ENCODE data around the gene SKAP1.

SKAP1 gene

DNA sequence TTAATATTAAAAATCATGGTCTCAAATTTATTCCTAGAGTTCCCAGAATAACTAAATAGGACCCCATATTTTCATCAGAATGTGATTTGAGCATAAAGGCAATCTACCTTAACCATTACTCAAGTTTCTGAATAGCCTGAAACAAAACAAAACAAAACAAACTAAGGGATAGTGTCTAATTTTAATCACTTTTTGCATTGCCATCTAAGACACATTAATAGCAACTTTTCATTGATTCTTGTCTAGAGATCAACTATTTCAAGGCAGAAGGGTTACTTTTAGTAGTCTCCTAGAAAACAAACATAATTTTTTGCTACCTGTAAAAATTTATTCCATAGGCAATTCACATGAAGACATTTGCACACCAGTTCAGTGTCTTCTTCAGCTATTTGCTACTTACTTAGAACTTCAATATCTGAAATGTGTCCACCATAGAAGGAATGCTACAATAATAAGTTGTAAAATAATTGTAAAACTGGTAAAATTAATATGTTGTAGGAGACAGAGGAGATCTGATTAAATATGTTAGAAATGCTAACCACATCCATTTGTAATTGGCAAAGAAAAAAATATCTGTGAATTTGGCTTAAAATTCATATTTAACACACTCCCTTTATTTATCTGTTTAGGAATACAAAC lies 94.7 kb downstream of the SKAP1 start:
- no peaks in the 10 kb centered on the region for H3K9me2 ChIP-seq (replicated peaks; ENCODE audit: low read depth, low read length)
- H3K4me1 ChIP-seq (ENCODE audit: insufficient read depth, low read length, poor library complexity, severe bottlenecking) = peaks cover 81% of the 10 kb centered on the region
- H3K9me3 ChIP-seq (ENCODE audit: insufficient read depth, low read depth, low read length) = no peaks in the 10 kb centered on the region
- H3K27me3 ChIP-seq (ENCODE audit: insufficient read depth, low read length, poor library complexity, severe bottlenecking) = no peaks in the 10 kb centered on the region
- peaks cover 49% of the 10 kb centered on the region for H3K79me2 ChIP-seq (ENCODE audit: insufficient read depth, low read length)
- peak overlapping the region; percentile 78 for H3K4me2 ChIP-seq (ENCODE audit: low read depth, low read length, poor library complexity, severe bottlenecking)
- peak overlapping the region; percentile 77 for H3K9ac ChIP-seq (ENCODE audit: low read depth, low read length, poor library complexity, severe bottlenecking)
- TF ChIP-seq, protein P1, sequence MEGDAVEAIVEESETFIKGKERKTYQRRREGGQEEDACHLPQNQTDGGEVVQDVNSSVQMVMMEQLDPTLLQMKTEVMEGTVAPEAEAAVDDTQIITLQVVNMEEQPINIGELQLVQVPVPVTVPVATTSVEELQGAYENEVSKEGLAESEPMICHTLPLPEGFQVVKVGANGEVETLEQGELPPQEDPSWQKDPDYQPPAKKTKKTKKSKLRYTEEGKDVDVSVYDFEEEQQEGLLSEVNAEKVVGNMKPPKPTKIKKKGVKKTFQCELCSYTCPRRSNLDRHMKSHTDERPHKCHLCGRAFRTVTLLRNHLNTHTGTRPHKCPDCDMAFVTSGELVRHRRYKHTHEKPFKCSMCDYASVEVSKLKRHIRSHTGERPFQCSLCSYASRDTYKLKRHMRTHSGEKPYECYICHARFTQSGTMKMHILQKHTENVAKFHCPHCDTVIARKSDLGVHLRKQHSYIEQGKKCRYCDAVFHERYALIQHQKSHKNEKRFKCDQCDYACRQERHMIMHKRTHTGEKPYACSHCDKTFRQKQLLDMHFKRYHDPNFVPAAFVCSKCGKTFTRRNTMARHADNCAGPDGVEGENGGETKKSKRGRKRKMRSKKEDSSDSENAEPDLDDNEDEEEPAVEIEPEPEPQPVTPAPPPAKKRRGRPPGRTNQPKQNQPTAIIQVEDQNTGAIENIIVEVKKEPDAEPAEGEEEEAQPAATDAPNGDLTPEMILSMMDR (conservative IDR thresholded peaks at IDR 0.05; ENCODE audit: low read length) = no peak
- no peak for TF ChIP-seq EZH2phosphoT487 (IDR thresholded peaks at IDR 0.05; ENCODE audit: borderline replicate concordance)
- peak overlapping the region; percentile 68 for H3K4me3 ChIP-seq (ENCODE audit: low read length, poor library complexity, severe bottlenecking)
- peaks cover 15% of the 10 kb centered on the region for H3F3A ChIP-seq (ENCODE audit: low read depth)
- no peaks in the 10 kb centered on the region for H4K20me1 ChIP-seq (ENCODE audit: insufficient read depth, low read length, poor library complexity, severe bottlenecking)
- H2AFZ ChIP-seq (ENCODE audit: low read length) = peak overlapping the region; percentile 23; the same call in 1 of the 2 replicates
- H3K36me3 ChIP-seq (ENCODE audit: insufficient read depth, low read length) = no peaks in the 10 kb centered on the region

DNA sequence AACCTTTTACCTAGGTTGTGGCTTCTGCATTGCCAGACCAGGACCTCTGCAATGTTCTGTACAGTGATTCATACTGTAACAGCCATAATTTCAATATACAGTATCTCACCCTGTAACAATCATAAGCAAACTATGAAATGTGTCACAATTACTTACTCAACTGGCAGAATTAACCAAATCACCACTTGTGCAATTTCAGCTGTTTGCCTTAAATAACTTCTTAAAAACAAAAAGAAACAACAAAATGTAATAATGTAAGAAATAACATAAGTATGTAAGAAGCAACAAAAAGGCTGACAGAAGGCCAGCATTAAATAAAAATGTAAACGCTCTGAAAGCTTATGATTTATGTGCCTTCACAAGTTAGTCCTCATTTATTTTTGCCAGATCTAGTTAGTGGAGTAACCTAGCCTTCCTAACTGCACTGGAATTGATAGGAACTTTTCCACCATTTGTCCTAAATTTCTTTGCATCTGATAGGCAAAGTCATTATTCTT lies 96.9 kb downstream of the SKAP1 start:
- peak overlapping the region; percentile 68 for H3K4me3 ChIP-seq (ENCODE audit: low read length, poor library complexity, severe bottlenecking)
- peak overlapping the region; percentile 77 for H3K9ac ChIP-seq (ENCODE audit: low read depth, low read length, poor library complexity, severe bottlenecking)
- no peaks in the 10 kb centered on the region for H3K9me3 ChIP-seq (ENCODE audit: insufficient read depth, low read depth, low read length)
- peak overlapping the region; percentile 82 for H3K4me2 ChIP-seq (ENCODE audit: low read depth, low read length, poor library complexity, severe bottlenecking)
- peaks cover 19% of the 10 kb centered on the region for H3F3A ChIP-seq (ENCODE audit: low read depth)
- no peaks in the 10 kb centered on the region for H3K36me3 ChIP-seq (ENCODE audit: insufficient read depth, low read length)
- peaks cover 82% of the 10 kb centered on the region for H3K4me1 ChIP-seq (ENCODE audit: insufficient read depth, low read length, poor library complexity, severe bottlenecking)
- H2AFZ ChIP-seq (ENCODE audit: low read length) = peak overlapping the region; percentile 11; the same call in 1 of the 2 replicates
- TF ChIP-seq, protein P1 (conservative IDR thresholded peaks at IDR 0.05; ENCODE audit: low read length) = no peak
- no peak for TF ChIP-seq EZH2phosphoT487 (IDR thresholded peaks at IDR 0.05; ENCODE audit: borderline replicate concordance)
- no peaks in the 10 kb centered on the region for H4K20me1 ChIP-seq (ENCODE audit: insufficient read depth, low read length, poor library complexity, severe bottlenecking)
- peaks cover 48% of the 10 kb centered on the region for H3K79me2 ChIP-seq (ENCODE audit: insufficient read depth, low read length)
- H3K9me2 ChIP-seq (replicated peaks; ENCODE audit: low read depth, low read length) = no peaks in the 10 kb centered on the region
- H3K27me3 ChIP-seq (ENCODE audit: insufficient read depth, low read length, poor library complexity, severe bottlenecking) = no peaks in the 10 kb centered on the region

DNA sequence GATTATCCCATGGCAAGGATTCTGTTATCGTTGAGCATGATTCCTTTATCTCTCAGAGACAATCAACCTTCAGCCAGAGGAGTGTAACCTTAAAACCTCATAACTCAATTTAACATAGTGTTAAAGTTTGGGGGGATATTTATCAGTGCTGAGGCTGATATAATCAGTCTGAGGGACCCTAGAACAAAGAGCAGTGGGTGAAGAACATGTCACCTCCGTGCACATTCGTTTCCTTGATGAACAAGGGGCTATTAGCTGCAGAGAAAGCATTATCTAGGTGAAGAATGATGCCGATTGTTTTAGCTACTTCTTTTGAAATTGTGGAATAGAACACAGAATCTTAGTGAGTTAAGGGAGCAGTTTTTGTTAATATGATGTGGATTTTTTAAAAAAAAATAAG lies 99.1 kb downstream of the SKAP1 start:
- TF ChIP-seq, protein P1 (conservative IDR thresholded peaks at IDR 0.05; ENCODE audit: low read length) = no peak
- Histone ChIP-seq H3K4me3 (ENCODE audit: low read length, poor library complexity, severe bottlenecking) (peak overlapping the region; percentile 72), H3K4me2 (ENCODE audit: low read depth, low read length, poor library complexity, severe bottlenecking) (peak overlapping the region; percentile 82), H4K20me1 (ENCODE audit: insufficient read depth, low read length, poor library complexity, severe bottlenecking) (no peaks in the 10 kb centered on the region), H3K36me3 (ENCODE audit: insufficient read depth, low read length) (no peaks in the 10 kb centered on the region), H3K9me3 (ENCODE audit: insufficient read depth, low read depth, low read length) (no peaks in the 10 kb centered on the region), H3K9ac (ENCODE audit: low read depth, low read length, poor library complexity, severe bottlenecking) (peak overlapping the region; percentile 73), H3K79me2 (ENCODE audit: insufficient read depth, low read length) (peaks cover 27% of the 10 kb centered on the region), H3K27me3 (ENCODE audit: insufficient read depth, low read length, poor library complexity, severe bottlenecking) (no peaks in the 10 kb centered on the region), H3K9me2 (replicated peaks; ENCODE audit: low read depth, low read length) (no peaks in the 10 kb centered on the region), H3K4me1 (ENCODE audit: insufficient read depth, low read length, poor library complexity, severe bottlenecking) (peaks cover 66% of the 10 kb centered on the region), H2AFZ (ENCODE audit: low read length) (peak overlapping the region; percentile 55; the same call in 1 of the 2 replicates), H3F3A (ENCODE audit: low read depth) (peaks cover 19% of the 10 kb centered on the region)
